GM12873 (cell line): ENCODE data around the gene MTMR10.

Source experiments
- CTCF ChIP-seq: IDR thresholded peaks from 2 replicates; pipeline ENCODE4 v1.5.1; 2012; ENCODE audit warnings: low read depth, mild to moderate bottlenecking, moderate library complexity, low read length, control low read depth; ENCODE audit not compliant: insufficient read depth; ENCODE audit errors: missing control alignments

The MTMR10 gene

DNA sequence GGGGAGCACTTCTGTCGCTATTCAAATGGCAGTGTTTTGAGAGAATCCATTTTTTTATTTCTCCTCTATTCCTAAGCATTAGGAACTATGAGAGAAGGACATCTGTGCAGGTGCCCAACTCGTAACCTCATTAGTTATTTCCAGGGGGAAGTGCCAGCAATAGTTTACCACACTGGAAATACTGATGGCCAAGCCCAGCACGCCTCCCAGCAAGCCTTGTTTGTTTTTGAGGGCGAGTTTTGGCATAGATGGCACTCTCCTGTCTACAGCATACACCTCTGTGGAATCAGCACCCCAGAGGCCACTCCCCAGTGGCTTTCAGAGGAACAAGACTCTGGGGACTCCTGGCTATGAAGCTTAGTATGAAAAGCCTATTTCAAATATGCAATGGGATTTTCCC lies 51.1 kb downstream of the MTMR10 start:
- no peak for TF ChIP-seq CTCF

GRCh38 chr15:30939161-30939560 lies 52.3 kb downstream of the MTMR10 start:
- TF ChIP-seq CTCF = no peak

- TF ChIP-seq CTCF = no peak
These were observed 58.1 kb downstream of the MTMR10 start for GRCh38 chr15:30933293-30933692.

DNA sequence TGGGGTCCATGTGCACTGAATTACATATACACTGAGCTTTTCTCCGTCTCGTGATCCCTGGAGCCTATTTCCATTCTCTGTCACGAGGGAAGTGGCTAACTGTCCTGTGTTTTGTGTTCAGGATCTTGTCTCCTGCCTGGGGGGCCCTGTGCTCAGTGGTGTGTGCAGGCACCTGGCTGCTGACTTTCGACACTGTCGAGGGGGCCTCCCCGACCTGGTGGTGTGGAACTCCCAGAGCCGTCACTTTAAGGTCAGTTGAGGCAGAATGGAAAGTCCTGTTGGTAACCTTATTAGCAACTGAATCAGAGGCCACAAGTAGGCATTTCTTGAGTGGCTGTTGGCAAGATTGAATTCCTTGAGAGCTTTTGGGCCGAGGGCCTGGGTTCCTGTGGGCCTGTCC lies 61.0 kb downstream of the MTMR10 start:
- TF ChIP-seq CTCF = no peak

- TF ChIP-seq CTCF = no peak
These were observed 61.4 kb downstream of the MTMR10 start for GRCh38 chr15:30929982-30930381.

DNA sequence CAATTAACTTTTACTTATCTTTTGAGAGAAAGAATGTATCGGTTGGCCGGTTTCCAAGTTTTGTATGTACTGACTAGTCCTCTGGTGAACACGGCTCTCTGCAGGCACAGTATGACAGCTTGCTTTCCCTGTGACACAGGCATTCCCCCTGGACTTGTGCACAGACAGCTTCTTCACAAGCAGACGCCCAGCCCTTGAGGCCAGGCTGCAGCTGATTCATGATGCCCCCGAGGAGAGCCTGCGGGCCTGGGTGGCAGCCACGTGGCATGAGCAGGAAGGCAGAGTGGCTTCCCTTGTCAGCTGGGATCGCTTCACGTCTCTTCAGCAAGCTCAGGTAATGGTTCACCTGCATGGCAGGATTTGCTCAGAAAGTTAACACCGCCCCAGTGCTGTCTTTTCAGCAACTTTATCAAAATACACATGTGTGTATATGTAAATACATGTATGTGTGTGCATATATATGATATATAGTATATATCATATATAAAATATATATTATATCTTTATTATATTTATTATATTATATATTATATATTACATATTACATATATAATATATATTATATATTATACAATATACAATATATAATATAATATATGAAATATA lies 62.3 kb downstream of the MTMR10 start:
- TF ChIP-seq CTCF = no peak

GRCh38 chr15:30928076-30928475 lies 63.4 kb downstream of the MTMR10 start:
- no peak for TF ChIP-seq CTCF
